WTC11 (cell line): Measurements from ENCODE around the gene PAQR9.

ENCODE experiments used
- KAT7 ChIP-seq: sonication (generic); formaldehyde crosslinking; IDR thresholded peaks from 2 replicates; pipeline ENCODE4 v1.8.1; 2023; ENCODE audit warnings: missing genetic modification reagents, mild to moderate bottlenecking, borderline replicate concordance
- MYBL2 ChIP-seq: sonication (generic); formaldehyde crosslinking; IDR thresholded peaks from 2 replicates; pipeline ENCODE4 v1.8.1; 2023; ENCODE audit warnings: mild to moderate bottlenecking, moderate library complexity, missing genetic modification reagents
- SOX15 ChIP-seq: fragments of 250-450 bp; sonication (Bioruptor Pico); IDR thresholded peaks from 2 replicates; pipeline ENCODE4 v1.9.0; 2021; ENCODE audit warnings: mild to moderate bottlenecking
- SP1 ChIP-seq: sonication (generic); formaldehyde crosslinking; conservative IDR thresholded peaks from 2 replicates; pipeline ENCODE4 v1.8.1; 2022; ENCODE audit warnings: missing genetic modification reagents
- TEAD1 ChIP-seq: sonication (generic); formaldehyde crosslinking; IDR thresholded peaks from 2 replicates; pipeline ENCODE4 v1.8.0; 2022; ENCODE audit warnings: mild to moderate bottlenecking, missing genetic modification reagents
- ZBTB43 ChIP-seq: sonication (generic); formaldehyde crosslinking; IDR thresholded peaks from 2 replicates; pipeline ENCODE4 v1.8.1; 2023; ENCODE audit warnings: mild to moderate bottlenecking, missing genetic modification reagents
- ZSCAN18 ChIP-seq: fragments of 250-450 bp; sonication (Bioruptor Pico); IDR thresholded peaks from 2 replicates; pipeline ENCODE4 v2.1.2; 2022; ENCODE audit warnings: mild to moderate bottlenecking, moderate library complexity
- TF ChIP-seq, protein P1 (sequence below): fragments of 200-600 bp; IDR thresholded peaks from 2 replicates; pipeline ENCODE4 v1.8.0; 2022; ENCODE audit warnings: antibody characterized with exemption
- TF ChIP-seq, protein P2 (sequence below): sonication (generic); formaldehyde crosslinking; conservative IDR thresholded peaks from 2 replicates; pipeline ENCODE4 v1.8.1; 2023; ENCODE audit warnings: mild to moderate bottlenecking, low read depth, missing genetic modification reagents, moderate library complexity

- TF ChIP-seq ZBTB43 (CRISPR knock-in tag): no peak
- no peak for TF ChIP-seq SP1 (CRISPR knock-in tag)
- no peak for TF ChIP-seq SOX15 (CRISPR knock-in tag)
- TF ChIP-seq KAT7: no peak
- TF ChIP-seq, protein P1, sequence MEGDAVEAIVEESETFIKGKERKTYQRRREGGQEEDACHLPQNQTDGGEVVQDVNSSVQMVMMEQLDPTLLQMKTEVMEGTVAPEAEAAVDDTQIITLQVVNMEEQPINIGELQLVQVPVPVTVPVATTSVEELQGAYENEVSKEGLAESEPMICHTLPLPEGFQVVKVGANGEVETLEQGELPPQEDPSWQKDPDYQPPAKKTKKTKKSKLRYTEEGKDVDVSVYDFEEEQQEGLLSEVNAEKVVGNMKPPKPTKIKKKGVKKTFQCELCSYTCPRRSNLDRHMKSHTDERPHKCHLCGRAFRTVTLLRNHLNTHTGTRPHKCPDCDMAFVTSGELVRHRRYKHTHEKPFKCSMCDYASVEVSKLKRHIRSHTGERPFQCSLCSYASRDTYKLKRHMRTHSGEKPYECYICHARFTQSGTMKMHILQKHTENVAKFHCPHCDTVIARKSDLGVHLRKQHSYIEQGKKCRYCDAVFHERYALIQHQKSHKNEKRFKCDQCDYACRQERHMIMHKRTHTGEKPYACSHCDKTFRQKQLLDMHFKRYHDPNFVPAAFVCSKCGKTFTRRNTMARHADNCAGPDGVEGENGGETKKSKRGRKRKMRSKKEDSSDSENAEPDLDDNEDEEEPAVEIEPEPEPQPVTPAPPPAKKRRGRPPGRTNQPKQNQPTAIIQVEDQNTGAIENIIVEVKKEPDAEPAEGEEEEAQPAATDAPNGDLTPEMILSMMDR: no peak
- no peak for TF ChIP-seq TEAD1 (CRISPR knock-in tag)
- TF ChIP-seq, protein P2, sequence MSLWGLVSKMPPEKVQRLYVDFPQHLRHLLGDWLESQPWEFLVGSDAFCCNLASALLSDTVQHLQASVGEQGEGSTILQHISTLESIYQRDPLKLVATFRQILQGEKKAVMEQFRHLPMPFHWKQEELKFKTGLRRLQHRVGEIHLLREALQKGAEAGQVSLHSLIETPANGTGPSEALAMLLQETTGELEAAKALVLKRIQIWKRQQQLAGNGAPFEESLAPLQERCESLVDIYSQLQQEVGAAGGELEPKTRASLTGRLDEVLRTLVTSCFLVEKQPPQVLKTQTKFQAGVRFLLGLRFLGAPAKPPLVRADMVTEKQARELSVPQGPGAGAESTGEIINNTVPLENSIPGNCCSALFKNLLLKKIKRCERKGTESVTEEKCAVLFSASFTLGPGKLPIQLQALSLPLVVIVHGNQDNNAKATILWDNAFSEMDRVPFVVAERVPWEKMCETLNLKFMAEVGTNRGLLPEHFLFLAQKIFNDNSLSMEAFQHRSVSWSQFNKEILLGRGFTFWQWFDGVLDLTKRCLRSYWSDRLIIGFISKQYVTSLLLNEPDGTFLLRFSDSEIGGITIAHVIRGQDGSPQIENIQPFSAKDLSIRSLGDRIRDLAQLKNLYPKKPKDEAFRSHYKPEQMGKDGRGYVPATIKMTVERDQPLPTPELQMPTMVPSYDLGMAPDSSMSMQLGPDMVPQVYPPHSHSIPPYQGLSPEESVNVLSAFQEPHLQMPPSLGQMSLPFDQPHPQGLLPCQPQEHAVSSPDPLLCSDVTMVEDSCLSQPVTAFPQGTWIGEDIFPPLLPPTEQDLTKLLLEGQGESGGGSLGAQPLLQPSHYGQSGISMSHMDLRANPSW (CRISPR knock-in tag): no peak
- TF ChIP-seq ZSCAN18 (CRISPR knock-in tag): no peak
- TF ChIP-seq MYBL2: no peak
These were observed 50.0 kb downstream of the PAQR9 start for GRCh38 chr3:142913432-142913831.
